ENCODE data around the gene ZRANB2.

Gene ZRANB2

GRCh38 chr1:71039661-71040262 is 41.1 kb downstream of the ZRANB2 start:
- no peaks in the 10 kb centered on the region for H3K4me1 ChIP-seq (ENCODE audit: control insufficient read depth, insufficient read depth, low read length)
- no peak overlapping the region for H3K9ac ChIP-seq (ENCODE audit: low read depth, low read length)
- H3K4me3 ChIP-seq (ENCODE audit: low read length), result no peak overlapping the region
- H3K36me3 ChIP-seq (ENCODE audit: insufficient read depth, low read length), result no peaks in the 10 kb centered on the region
- H3K27me3 ChIP-seq (ENCODE audit: control insufficient read depth, insufficient read depth, low read length), result peaks cover 40% of the 10 kb centered on the region
- H3K9me3 ChIP-seq (replicated peaks; ENCODE audit: low read length), result no peaks in the 10 kb centered on the region
- no peak overlapping the region for H3K4me2 ChIP-seq (ENCODE audit: low read length)

- Histone ChIP-seq H3K4me2 (ENCODE audit: low read length) (no peak overlapping the region), H3K36me3 (ENCODE audit: insufficient read depth, low read length) (no peaks in the 10 kb centered on the region), H3K4me3 (ENCODE audit: low read length) (no peak overlapping the region), H3K9ac (ENCODE audit: low read depth, low read length) (no peak overlapping the region), H3K4me1 (ENCODE audit: control insufficient read depth, insufficient read depth, low read length) (no peaks in the 10 kb centered on the region), H3K9me3 (replicated peaks; ENCODE audit: low read length) (no peaks in the 10 kb centered on the region), H3K27me3 (ENCODE audit: control insufficient read depth, insufficient read depth, low read length) (peaks cover 36% of the 10 kb centered on the region)
These were observed 41.9 kb downstream of the ZRANB2 start for GRCh38 chr1:71038942-71039341.

- H3K27me3 ChIP-seq (ENCODE audit: control insufficient read depth, insufficient read depth, low read length), result peaks cover 39% of the 10 kb centered on the region
- H3K4me1 ChIP-seq (ENCODE audit: control insufficient read depth, insufficient read depth, low read length), result no peaks in the 10 kb centered on the region
- no peak overlapping the region for H3K4me3 ChIP-seq (ENCODE audit: low read length)
- no peak overlapping the region for H3K4me2 ChIP-seq (ENCODE audit: low read length)
- H3K9ac ChIP-seq (ENCODE audit: low read depth, low read length), result no peak overlapping the region
- no peaks in the 10 kb centered on the region for H3K36me3 ChIP-seq (ENCODE audit: insufficient read depth, low read length)
- H3K9me3 ChIP-seq (replicated peaks; ENCODE audit: low read length), result no peaks in the 10 kb centered on the region
These were observed 42.8 kb downstream of the ZRANB2 start for GRCh38 chr1:71037829-71038620.

GRCh38 chr1:71037066-71037465 is 43.8 kb downstream of the ZRANB2 start:
- Histone ChIP-seq H3K9me3 (replicated peaks; ENCODE audit: low read length) (no peaks in the 10 kb centered on the region), H3K4me2 (ENCODE audit: low read length) (no peak overlapping the region), H3K9ac (ENCODE audit: low read depth, low read length) (no peak overlapping the region), H3K4me3 (ENCODE audit: low read length) (no peak overlapping the region), H3K4me1 (ENCODE audit: control insufficient read depth, insufficient read depth, low read length) (no peaks in the 10 kb centered on the region), H3K27me3 (ENCODE audit: control insufficient read depth, insufficient read depth, low read length) (peaks cover 36% of the 10 kb centered on the region), H3K36me3 (ENCODE audit: insufficient read depth, low read length) (no peaks in the 10 kb centered on the region)

GRCh38 chr1:71033136-71033535 is 47.7 kb downstream of the ZRANB2 start:
- H3K4me1 ChIP-seq (ENCODE audit: control insufficient read depth, insufficient read depth, low read length), result no peaks in the 10 kb centered on the region
- H3K36me3 ChIP-seq (ENCODE audit: insufficient read depth, low read length), result no peaks in the 10 kb centered on the region
- no peak overlapping the region for H3K9ac ChIP-seq (ENCODE audit: low read depth, low read length)
- peaks cover 22% of the 10 kb centered on the region for H3K27me3 ChIP-seq (ENCODE audit: control insufficient read depth, insufficient read depth, low read length)
- H3K4me3 ChIP-seq (ENCODE audit: low read length), result no peak overlapping the region
- no peak overlapping the region for H3K4me2 ChIP-seq (ENCODE audit: low read length)
- H3K9me3 ChIP-seq (replicated peaks; ENCODE audit: low read length), result no peaks in the 10 kb centered on the region

GRCh38 chr1:71031426-71031825 is 49.4 kb downstream of the ZRANB2 start:
- H3K36me3 ChIP-seq (ENCODE audit: insufficient read depth, low read length), result no peaks in the 10 kb centered on the region
- H3K9me3 ChIP-seq (replicated peaks; ENCODE audit: low read length), result no peaks in the 10 kb centered on the region
- H3K4me1 ChIP-seq (ENCODE audit: control insufficient read depth, insufficient read depth, low read length), result no peaks in the 10 kb centered on the region
- H3K4me2 ChIP-seq (ENCODE audit: low read length), result no peak overlapping the region
- no peak overlapping the region for H3K9ac ChIP-seq (ENCODE audit: low read depth, low read length)
- H3K4me3 ChIP-seq (ENCODE audit: low read length), result no peak overlapping the region
- peaks cover 22% of the 10 kb centered on the region for H3K27me3 ChIP-seq (ENCODE audit: control insufficient read depth, insufficient read depth, low read length)

- Histone ChIP-seq H3K36me3 (ENCODE audit: insufficient read depth, low read length) (no peaks in the 10 kb centered on the region), H3K27me3 (ENCODE audit: control insufficient read depth, insufficient read depth, low read length) (peaks cover 13% of the 10 kb centered on the region), H3K4me3 (ENCODE audit: low read length) (no peak overlapping the region), H3K9ac (ENCODE audit: low read depth, low read length) (no peak overlapping the region), H3K4me2 (ENCODE audit: low read length) (no peak overlapping the region), H3K4me1 (ENCODE audit: control insufficient read depth, insufficient read depth, low read length) (no peaks in the 10 kb centered on the region), H3K9me3 (replicated peaks; ENCODE audit: low read length) (no peaks in the 10 kb centered on the region)
These were observed 50.8 kb downstream of the ZRANB2 start for GRCh38 chr1:71030026-71030425.

GRCh38 chr1:71028981-71029380 is 51.9 kb downstream of the ZRANB2 start:
- no peak overlapping the region for H3K4me2 ChIP-seq (ENCODE audit: low read length)
- H3K27me3 ChIP-seq (ENCODE audit: control insufficient read depth, insufficient read depth, low read length), result peaks cover 13% of the 10 kb centered on the region
- no peak overlapping the region for H3K4me3 ChIP-seq (ENCODE audit: low read length)
- no peaks in the 10 kb centered on the region for H3K36me3 ChIP-seq (ENCODE audit: insufficient read depth, low read length)
- H3K4me1 ChIP-seq (ENCODE audit: control insufficient read depth, insufficient read depth, low read length), result no peaks in the 10 kb centered on the region
- no peak overlapping the region for H3K9ac ChIP-seq (ENCODE audit: low read depth, low read length)
- no peaks in the 10 kb centered on the region for H3K9me3 ChIP-seq (replicated peaks; ENCODE audit: low read length)

- Histone ChIP-seq H3K4me3 (ENCODE audit: low read length) (no peak overlapping the region), H3K36me3 (ENCODE audit: insufficient read depth, low read length) (no peaks in the 10 kb centered on the region), H3K9me3 (replicated peaks; ENCODE audit: low read length) (no peaks in the 10 kb centered on the region), H3K9ac (ENCODE audit: low read depth, low read length) (no peak overlapping the region), H3K27me3 (ENCODE audit: control insufficient read depth, insufficient read depth, low read length) (peaks cover 12% of the 10 kb centered on the region), H3K4me2 (ENCODE audit: low read length) (no peak overlapping the region), H3K4me1 (ENCODE audit: control insufficient read depth, insufficient read depth, low read length) (no peaks in the 10 kb centered on the region)
These were observed 52.8 kb downstream of the ZRANB2 start for GRCh38 chr1:71027991-71028390.

- H3K4me3 ChIP-seq (ENCODE audit: low read length), result no peak overlapping the region
- H3K9ac ChIP-seq (ENCODE audit: low read depth, low read length), result no peak overlapping the region
- no peaks in the 10 kb centered on the region for H3K9me3 ChIP-seq (replicated peaks; ENCODE audit: low read length)
- H3K27me3 ChIP-seq (ENCODE audit: control insufficient read depth, insufficient read depth, low read length), result peaks cover 9% of the 10 kb centered on the region
- no peaks in the 10 kb centered on the region for H3K4me1 ChIP-seq (ENCODE audit: control insufficient read depth, insufficient read depth, low read length)
- no peak overlapping the region for H3K4me2 ChIP-seq (ENCODE audit: low read length)
- no peaks in the 10 kb centered on the region for H3K36me3 ChIP-seq (ENCODE audit: insufficient read depth, low read length)
These were observed 54.7 kb downstream of the ZRANB2 start for GRCh38 chr1:71026093-71026492.

GRCh38 chr1:71023515-71023914 is 57.3 kb downstream of the ZRANB2 start:
- Histone ChIP-seq H3K4me1 (ENCODE audit: control insufficient read depth, insufficient read depth, low read length) (no peaks in the 10 kb centered on the region), H3K4me3 (ENCODE audit: low read length) (no peak overlapping the region), H3K9ac (ENCODE audit: low read depth, low read length) (no peak overlapping the region), H3K36me3 (ENCODE audit: insufficient read depth, low read length) (no peaks in the 10 kb centered on the region), H3K27me3 (ENCODE audit: control insufficient read depth, insufficient read depth, low read length) (peaks cover 9% of the 10 kb centered on the region), H3K9me3 (replicated peaks; ENCODE audit: low read length) (no peaks in the 10 kb centered on the region), H3K4me2 (ENCODE audit: low read length) (no peak overlapping the region)

Measured in skeletal muscle satellite cell (primary cell).